HG03442 (cell line): ENCODE data around the gene RAB40C.

Experiments used
- ATAC-seq: cut with Tn5 transposase; IDR thresholded peaks from one replicate; pipeline ENCODE4 v1.9.1; 2021; ENCODE audit warnings: mild to moderate bottlenecking, moderate library complexity; ENCODE audit not compliant: unreplicated experiment

RAB40C gene

DNA sequence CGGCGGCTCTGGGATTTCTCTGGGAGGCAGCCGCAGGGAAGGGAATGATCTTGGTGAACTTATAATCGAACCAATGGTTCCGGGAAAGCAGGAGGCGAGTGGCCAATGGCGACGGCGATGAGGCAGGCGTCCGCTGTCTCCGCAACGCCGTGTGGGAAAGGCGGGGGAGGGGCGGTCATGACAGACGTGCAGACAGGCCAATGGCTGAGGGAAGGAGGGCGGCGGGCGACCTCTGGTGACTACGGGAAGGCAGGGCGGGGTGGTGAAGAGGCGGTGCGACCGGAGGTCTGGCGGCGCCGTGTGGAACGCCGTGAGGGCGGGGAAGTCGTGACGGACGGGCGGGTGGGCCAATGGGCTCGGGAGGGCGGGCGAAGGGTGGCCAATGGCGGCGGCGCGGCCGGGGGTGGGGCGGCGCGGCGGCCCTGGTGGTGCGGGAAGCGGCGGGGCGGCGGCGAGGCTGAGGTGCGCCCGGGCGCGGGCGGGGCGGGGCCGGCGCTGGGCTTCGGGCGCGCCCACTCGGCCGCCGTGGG is at the start of gene RAB40C:
RAB40C (plus strand) TSS at position 409 of the 530 bp plus-strand sequence. CDS start 226 bp downstream, outside the sequence.
- peak; percentile 75 for ATAC-seq

GRCh38 chr16:540645-541340 is 49.1 kb upstream of the RAB40C start:
- ATAC-seq, result no peak

GRCh38 chr16:543301-544164 is 46.3 kb upstream of the RAB40C start:
- no peak for ATAC-seq

GRCh38 chr16:544517-544916 is 45.3 kb upstream of the RAB40C start:
- no peak for ATAC-seq

DNA sequence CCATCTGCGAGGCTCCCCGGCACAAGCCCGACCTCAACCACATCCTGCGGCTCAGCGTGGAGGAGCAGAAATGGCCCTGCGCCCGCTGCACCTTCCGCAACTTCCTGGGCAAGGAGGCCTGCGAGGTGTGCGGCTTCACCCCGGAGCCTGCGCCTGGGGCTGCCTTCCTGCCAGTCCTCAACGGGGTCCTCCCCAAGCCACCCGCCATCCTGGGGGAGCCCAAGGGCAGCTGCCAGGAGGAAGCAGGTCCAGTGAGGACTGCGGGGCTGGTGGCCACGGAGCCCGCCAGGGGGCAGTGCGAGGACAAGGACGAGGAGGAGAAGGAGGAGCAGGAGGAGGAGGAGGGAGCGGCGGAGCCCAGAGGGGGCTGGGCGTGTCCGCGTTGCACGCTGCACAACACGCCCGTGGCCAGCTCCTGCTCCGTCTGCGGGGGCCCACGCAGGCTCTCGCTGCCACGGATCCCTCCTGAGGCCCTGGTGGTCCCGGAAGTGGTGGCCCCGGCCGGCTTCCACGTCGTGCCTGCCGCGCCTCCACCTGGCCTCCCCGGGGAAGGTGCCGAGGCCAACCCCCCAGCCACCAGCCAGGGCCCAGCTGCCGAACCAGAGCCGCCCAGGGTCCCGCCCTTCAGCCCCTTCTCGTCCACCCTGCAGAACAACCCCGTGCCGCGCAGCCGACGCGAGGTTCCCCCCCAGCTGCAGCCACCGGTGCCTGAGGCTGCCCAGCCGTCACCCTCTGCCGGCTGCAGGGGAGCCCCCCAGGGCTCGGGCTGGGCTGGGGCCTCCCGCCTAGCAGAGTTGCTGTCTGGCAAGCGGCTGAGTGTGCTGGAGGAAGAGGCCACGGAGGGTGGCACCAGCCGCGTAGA is 42.7 kb upstream of the RAB40C start:
- no peak for ATAC-seq

DNA sequence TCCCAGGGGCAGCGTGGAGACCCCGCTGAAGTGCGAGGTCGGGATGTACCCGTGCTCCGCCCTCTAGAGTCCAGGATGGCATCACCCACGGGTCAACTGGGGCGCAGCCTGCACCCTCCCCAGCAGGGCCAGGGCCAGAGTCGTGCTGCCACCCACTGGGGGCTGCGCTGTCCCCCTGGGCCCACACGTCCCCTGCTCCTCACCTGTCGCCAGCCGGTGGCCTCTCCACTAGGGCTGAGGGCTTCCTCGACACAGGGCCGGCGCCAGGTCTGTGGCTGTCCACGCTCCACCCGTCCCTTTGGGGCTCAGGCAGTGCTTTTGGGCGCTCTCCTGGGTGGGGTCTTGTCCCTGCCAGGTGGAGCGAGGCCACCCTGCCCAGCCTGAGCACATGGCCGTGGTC is 41.3 kb upstream of the RAB40C start:
- ATAC-seq, result no peak

GRCh38 chr16:549544-550263 is 40.2 kb upstream of the RAB40C start:
- ATAC-seq, result no peak

GRCh38 chr16:551210-551609 is 38.7 kb upstream of the RAB40C start:
- ATAC-seq, result no peak

DNA sequence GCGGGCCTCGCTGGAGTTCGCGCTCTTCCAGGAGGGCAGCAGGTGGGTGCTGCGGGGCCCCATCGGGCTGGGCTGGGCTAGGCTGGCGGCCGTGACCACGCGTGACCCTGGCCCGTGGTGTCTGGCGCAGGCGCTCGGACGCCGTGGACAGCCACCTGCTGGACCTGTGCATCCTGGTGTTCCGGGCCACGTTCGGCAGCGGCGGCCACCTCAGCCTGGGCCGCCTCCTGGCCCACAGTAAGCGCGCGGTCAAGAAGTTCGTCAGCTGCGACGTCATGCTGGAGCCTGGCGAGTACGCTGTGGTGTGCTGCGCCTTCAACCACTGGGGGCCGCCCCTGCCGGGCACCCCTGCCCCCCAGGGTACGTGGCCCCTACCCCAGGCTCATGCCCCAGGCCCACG is 37.7 kb upstream of the RAB40C start:
- ATAC-seq, result no peak

- ATAC-seq, result no peak
Observed at GRCh38 chr16:553601-554296, 36.1 kb upstream of the RAB40C start.

GRCh38 chr16:554297-554621 is 35.6 kb upstream of the RAB40C start:
- no peak for ATAC-seq

GRCh38 chr16:554640-555365 is 35.1 kb upstream of the RAB40C start:
- no peak for ATAC-seq

GRCh38 chr16:555528-556473 is 34.1 kb upstream of the RAB40C start:
- ATAC-seq, result no peak

GRCh38 chr16:556474-557173 is 33.2 kb upstream of the RAB40C start:
- ATAC-seq, result no peak

DNA sequence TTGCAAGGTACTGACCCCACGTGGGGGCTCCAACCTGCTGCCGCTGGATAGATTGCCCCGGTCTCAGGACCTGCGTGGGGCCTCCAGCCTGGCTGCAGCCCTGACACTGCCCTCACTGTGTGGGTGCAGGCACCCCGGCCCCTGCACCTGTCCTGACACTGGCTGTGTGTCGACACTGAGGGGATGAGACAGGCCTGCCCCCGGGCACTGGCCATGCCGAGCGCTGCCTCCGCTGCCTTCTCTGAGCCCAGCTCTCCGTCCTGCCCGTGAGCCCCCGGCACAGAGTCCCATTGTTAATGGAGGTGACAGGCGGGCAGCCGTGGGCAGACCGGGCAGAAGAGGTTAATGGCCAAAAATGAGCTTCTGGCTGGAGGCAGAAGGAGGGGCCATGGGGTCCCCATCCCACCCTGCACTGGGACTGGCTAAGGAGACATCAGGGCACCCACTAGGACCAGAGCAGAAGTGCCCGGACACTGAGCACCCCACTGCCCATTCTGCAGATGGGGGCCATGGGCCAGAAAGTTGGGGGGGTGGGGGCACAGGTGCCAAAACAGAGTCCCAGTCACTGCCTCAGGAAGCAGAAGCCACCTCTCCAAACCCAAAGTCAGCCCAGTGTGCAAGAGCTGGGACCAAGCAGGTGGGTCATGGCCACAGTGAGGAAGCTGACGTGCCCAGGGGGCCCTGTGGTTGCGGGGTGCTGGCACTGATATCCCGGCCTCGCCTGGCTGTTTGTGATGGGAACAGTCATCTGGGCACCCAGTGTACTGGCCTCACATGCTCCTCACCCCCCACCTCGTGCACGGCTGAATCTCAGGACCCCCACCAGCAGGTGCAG is 32.2 kb upstream of the RAB40C start:
- ATAC-seq, result no peak

GRCh38 chr16:558298-559020 is 31.4 kb upstream of the RAB40C start:
- ATAC-seq, result no peak
